Osteoblast (primary cell): ENCODE measurements around the gene AUNIP. TPM values are rescaled to one million over a fixed set of nuclear protein-coding genes. Genes with fewer than 3 reads are reported as not detected.

ENCODE experiments used
- DNase-seq: peaks from one replicate; pipeline ENCODE4 v3.0.0; 2011; ENCODE audit warnings: low spot score, mixed read lengths; ENCODE audit not compliant: insufficient read length; ENCODE audit errors: missing footprints
- H2AFZ ChIP-seq: 2 replicates; pipeline ENCODE4 v1.6.0; 2011; ENCODE audit warnings: mild to moderate bottlenecking, low read length
- H3K27ac ChIP-seq: 2 replicates; pipeline ENCODE4 v1.5.1; 2011; ENCODE audit warnings: mild to moderate bottlenecking, low read depth, low read length, moderate library complexity
- H3K27me3 ChIP-seq: 2 replicates; pipeline ENCODE4 v1.6.0; 2012; ENCODE audit warnings: mild to moderate bottlenecking, control low read depth, inconsistent platforms, low read length, moderate library complexity; ENCODE audit not compliant: insufficient read depth
- H3K36me3 ChIP-seq: 2 replicates; pipeline ENCODE4 v1.5.1; 2011; ENCODE audit warnings: mild to moderate bottlenecking, low read length, control low read depth, moderate library complexity; ENCODE audit not compliant: insufficient read depth
- H3K4me1 ChIP-seq: 2 replicates; pipeline ENCODE4 v1.5.1; 2011; ENCODE audit warnings: mild to moderate bottlenecking, low read length, control low read depth, moderate library complexity; ENCODE audit not compliant: insufficient read depth
- H3K4me2 ChIP-seq: 2 replicates; pipeline ENCODE4 v1.6.0; 2011; ENCODE audit warnings: mild to moderate bottlenecking, low read length; ENCODE audit not compliant: insufficient read depth
- H3K4me3 ChIP-seq: fragments of 200-600 bp; sonication (generic); 3 replicates; pipeline ENCODE4 v1.5.1; 2012; ENCODE audit warnings: mild to moderate bottlenecking, low read length, inconsistent platforms; ENCODE audit not compliant: insufficient read depth
- H3K79me2 ChIP-seq: 2 replicates; pipeline ENCODE4 v1.6.0; 2012; ENCODE audit warnings: mild to moderate bottlenecking, low read length, control low read depth, inconsistent platforms; ENCODE audit not compliant: insufficient read depth
- H3K9me3 ChIP-seq: 2 replicates; pipeline ENCODE4 v1.5.1; 2011; ENCODE audit warnings: low read depth, low read length, control low read depth
- H4K20me1 ChIP-seq: 2 replicates; pipeline ENCODE4 v1.6.0; 2012; ENCODE audit warnings: mild to moderate bottlenecking, low read length, control low read depth; ENCODE audit not compliant: insufficient read depth
- total RNA-seq: library from RNA; depleted of rRNA; stranded (reverse); fragments of >200 nt; gene quantifications from 2 replicates; pipeline ENCODE4 v1.2.3, GENCODE V29; 2012
- TF ChIP-seq, protein P1 (sequence below): IDR thresholded peaks from 2 replicates; pipeline ENCODE4 v1.5.1; 2011; ENCODE audit warnings: mild to moderate bottlenecking, low read depth, low read length, moderate library complexity; ENCODE audit errors: extremely low read depth

Gene AUNIP
- total RNA-seq, 1 donor, result 0.72 TPM

DNA sequence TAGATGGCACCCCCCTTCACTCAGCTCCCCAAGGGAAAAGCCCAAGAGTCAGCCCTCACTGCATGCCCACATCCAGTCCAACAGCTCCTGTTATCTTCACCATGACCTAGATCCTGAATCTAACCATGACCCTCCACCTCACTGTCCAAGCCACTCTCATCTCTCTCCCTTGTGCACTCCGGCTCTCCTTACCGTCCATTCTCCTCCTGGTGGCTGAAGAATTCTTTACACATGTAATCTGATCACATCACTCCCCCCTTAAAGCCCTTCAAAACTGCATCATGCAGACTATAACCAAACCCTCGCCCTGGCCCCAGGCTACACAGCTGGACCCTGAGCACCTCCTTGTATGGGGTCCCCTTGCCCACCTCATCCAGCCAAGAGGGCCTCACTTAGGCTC is 30.2 kb upstream of the AUNIP start:
- DNase-seq, result peak; percentile 64
- H3K4me2 ChIP-seq, result no peak overlapping the region
- TF ChIP-seq, protein P1, sequence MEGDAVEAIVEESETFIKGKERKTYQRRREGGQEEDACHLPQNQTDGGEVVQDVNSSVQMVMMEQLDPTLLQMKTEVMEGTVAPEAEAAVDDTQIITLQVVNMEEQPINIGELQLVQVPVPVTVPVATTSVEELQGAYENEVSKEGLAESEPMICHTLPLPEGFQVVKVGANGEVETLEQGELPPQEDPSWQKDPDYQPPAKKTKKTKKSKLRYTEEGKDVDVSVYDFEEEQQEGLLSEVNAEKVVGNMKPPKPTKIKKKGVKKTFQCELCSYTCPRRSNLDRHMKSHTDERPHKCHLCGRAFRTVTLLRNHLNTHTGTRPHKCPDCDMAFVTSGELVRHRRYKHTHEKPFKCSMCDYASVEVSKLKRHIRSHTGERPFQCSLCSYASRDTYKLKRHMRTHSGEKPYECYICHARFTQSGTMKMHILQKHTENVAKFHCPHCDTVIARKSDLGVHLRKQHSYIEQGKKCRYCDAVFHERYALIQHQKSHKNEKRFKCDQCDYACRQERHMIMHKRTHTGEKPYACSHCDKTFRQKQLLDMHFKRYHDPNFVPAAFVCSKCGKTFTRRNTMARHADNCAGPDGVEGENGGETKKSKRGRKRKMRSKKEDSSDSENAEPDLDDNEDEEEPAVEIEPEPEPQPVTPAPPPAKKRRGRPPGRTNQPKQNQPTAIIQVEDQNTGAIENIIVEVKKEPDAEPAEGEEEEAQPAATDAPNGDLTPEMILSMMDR, result peak; percentile 31
- peaks cover 34% of the 10 kb centered on the region for H3K4me1 ChIP-seq
- H3K79me2 ChIP-seq, result no peaks in the 10 kb centered on the region
- H3K27me3 ChIP-seq, result no peaks in the 10 kb centered on the region
- H3K4me3 ChIP-seq, result no peak overlapping the region
- no peak overlapping the region for H3K27ac ChIP-seq
- H2AFZ ChIP-seq, result peak overlapping the region; percentile 35
- no peaks in the 10 kb centered on the region for H4K20me1 ChIP-seq
- peaks cover 3% of the 10 kb centered on the region for H3K36me3 ChIP-seq
- H3K9me3 ChIP-seq, result no peaks in the 10 kb centered on the region

DNA sequence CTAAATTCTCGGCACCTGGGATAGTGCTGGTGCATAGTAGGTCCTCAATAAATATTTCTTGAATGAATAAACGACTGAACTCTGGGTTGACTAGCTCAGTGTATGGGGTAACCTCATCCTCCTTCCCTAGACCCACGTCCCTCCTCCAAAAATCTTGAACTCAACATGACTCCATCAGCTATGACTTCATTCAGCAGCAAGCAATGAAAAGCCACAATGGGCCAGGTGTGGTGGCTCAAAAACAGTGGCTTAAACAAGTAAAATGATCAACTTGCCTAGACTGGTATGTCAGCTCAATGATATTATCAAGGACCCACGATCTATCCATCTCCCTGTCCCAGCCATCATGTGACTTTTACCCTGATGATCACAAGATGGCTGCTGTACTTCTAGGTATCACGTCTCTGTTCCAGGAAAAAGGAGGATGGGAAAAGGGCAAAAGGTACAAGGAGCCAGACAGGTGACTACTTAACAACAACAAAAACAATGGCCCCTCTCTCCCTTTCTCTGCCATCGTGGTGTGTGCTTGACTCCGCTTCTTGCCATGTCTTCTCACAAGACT is 29.2 kb upstream of the AUNIP start:
- no peak overlapping the region for H3K27ac ChIP-seq
- no peak for DNase-seq
- peaks cover 30% of the 10 kb centered on the region for H3K4me1 ChIP-seq
- TF ChIP-seq, protein P1, result no peak
- H3K79me2 ChIP-seq, result no peaks in the 10 kb centered on the region
- no peaks in the 10 kb centered on the region for H4K20me1 ChIP-seq
- H2AFZ ChIP-seq, result no peak overlapping the region
- H3K36me3 ChIP-seq, result peaks cover 3% of the 10 kb centered on the region
- H3K4me3 ChIP-seq, result no peak overlapping the region
- H3K27me3 ChIP-seq, result no peaks in the 10 kb centered on the region
- H3K4me2 ChIP-seq, result no peak overlapping the region
- H3K9me3 ChIP-seq, result no peaks in the 10 kb centered on the region

DNA sequence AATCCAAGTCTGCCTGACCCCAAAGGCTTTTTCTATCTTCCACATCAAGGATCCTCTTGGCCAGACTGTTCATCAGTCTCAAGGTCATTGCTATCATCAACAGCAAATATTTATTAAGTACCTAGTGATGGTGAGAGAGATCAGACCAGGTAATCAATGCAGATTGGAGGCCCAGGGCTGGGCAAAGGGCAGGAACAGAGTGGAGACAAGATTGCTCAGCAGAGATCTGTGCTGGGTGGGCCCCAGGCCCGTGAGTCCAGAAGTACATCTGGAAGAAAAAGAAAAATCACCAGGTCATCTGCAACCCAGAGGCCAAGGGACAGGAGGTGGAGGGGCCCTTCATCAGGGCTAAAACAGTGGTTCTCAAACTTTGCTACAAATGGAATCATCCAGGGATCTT is 26.3 kb upstream of the AUNIP start:
- no peak overlapping the region for H3K4me3 ChIP-seq
- H3K36me3 ChIP-seq, result peaks cover 3% of the 10 kb centered on the region

DNA sequence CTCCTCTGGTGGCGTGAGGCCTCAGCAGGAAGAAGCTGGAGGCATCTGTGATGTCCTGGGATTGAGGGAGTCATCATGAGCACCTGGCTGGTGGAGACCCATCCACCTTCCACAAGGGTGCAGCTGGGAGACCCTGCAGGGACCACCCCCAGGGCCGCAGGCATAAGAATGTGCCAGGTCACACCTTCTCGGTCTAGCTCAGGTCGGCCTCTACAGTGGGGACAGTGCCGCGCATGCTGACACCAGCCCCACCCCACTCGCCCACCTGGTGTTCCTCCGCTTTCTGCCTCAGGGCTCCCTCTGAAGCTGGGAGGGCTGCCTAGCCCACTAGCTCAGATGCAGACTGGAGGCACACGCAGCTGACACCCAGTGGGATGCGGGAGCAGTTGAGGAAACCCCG is 22.0 kb upstream of the AUNIP start:
- H2AFZ ChIP-seq, result no peak overlapping the region
- H3K79me2 ChIP-seq, result no peaks in the 10 kb centered on the region
- no peak overlapping the region for H3K27ac ChIP-seq
- DNase-seq, result no peak
- H3K27me3 ChIP-seq, result no peaks in the 10 kb centered on the region
- H3K9me3 ChIP-seq, result no peaks in the 10 kb centered on the region
- H3K4me1 ChIP-seq, result no peaks in the 10 kb centered on the region
- TF ChIP-seq, protein P1, result no peak
- H3K36me3 ChIP-seq, result peaks cover 3% of the 10 kb centered on the region
- no peak overlapping the region for H3K4me2 ChIP-seq
- no peak overlapping the region for H3K4me3 ChIP-seq
- no peaks in the 10 kb centered on the region for H4K20me1 ChIP-seq

More for the DNA sequence above, 26.3 kb upstream of the AUNIP start:
- no peaks in the 10 kb centered on the region for H4K20me1 ChIP-seq
- H3K27ac ChIP-seq, result no peak overlapping the region
- no peaks in the 10 kb centered on the region for H3K79me2 ChIP-seq
- H3K27me3 ChIP-seq, result no peaks in the 10 kb centered on the region
- no peak for DNase-seq
- no peaks in the 10 kb centered on the region for H3K9me3 ChIP-seq
- H3K4me1 ChIP-seq, result peaks cover 8% of the 10 kb centered on the region
- H3K4me2 ChIP-seq, result no peak overlapping the region
- TF ChIP-seq, protein P1, result no peak
- H2AFZ ChIP-seq, result no peak overlapping the region
